ENCODE data around the gene SPRYD3. TPM values are rescaled to one million over a fixed set of nuclear protein-coding genes. Genes with fewer than 3 reads are reported as not detected.
A peak's percentile ranks its signal among the peaks of the same experiment; 100 is the strongest.

The SPRYD3 gene
- total and polyA plus RNA-seq, 2 experiments from 2014 or later = 4.3 to 5.4 TPM

GRCh38 chr12:53044052-53044581 is 35.1 kb downstream of the SPRYD3 start:
- peaks cover 13% of the 10 kb centered on the region for H3K36me3 ChIP-seq (ENCODE audit: insufficient read depth)
- H3K27ac ChIP-seq (ENCODE audit: low read depth) = no peak overlapping the region
- peak overlapping the region; percentile 20; the same call in 1 of the 2 replicates for H3K4me3 ChIP-seq
- no peak overlapping the region for H3K27ac Mint-ChIP-seq
- peaks cover 62% of the 10 kb centered on the region for H3F3A ChIP-seq (replicated peaks; ENCODE audit: low read depth)
- peak overlapping the region; percentile 71 for H3K4me2 ChIP-seq
- peak overlapping the region; percentile 17; the same call in 1 of the 3 replicates for H3K4me3 Mint-ChIP-seq
- no peak for TF ChIP-seq JUNB (IDR thresholded peaks at IDR 0.05; ENCODE audit: unreplicated experiment)
- no peak for TF ChIP-seq REST (IDR thresholded peaks at IDR 0.05; ENCODE audit: unreplicated experiment)
- TF ChIP-seq EZH2phosphoT487 (IDR thresholded peaks at IDR 0.05; ENCODE audit: unreplicated experiment) = no peak
- no peak for TF ChIP-seq ZNF331 (CRISPR knock-in tag; IDR thresholded peaks at IDR 0.05; ENCODE audit: low read depth)
- TF ChIP-seq STAT1 (IDR thresholded peaks at IDR 0.05; ENCODE audit: unreplicated experiment) = no peak
- no peak for TF ChIP-seq POLR2AphosphoS5 (IDR thresholded peaks at IDR 0.05; ENCODE audit: low read depth)
- no peak for TF ChIP-seq EZH2 (IDR thresholded peaks at IDR 0.05; ENCODE audit: low read depth, unreplicated experiment)
- H3K36me3 Mint-ChIP-seq (ENCODE audit: low read depth) = peaks cover 33% of the 10 kb centered on the region
- H4K20me1 ChIP-seq (replicated peaks; ENCODE audit: insufficient read depth) = peaks cover 10% of the 10 kb centered on the region
- H3K4me1 ChIP-seq (ENCODE audit: insufficient read depth) = peaks cover 61% of the 10 kb centered on the region
- H3K4me1 Mint-ChIP-seq = peaks cover 58% of the 10 kb centered on the region
- peaks cover 32% of the 10 kb centered on the region for H3K27me3 ChIP-seq (ENCODE audit: insufficient read depth)
- DNase-seq (ENCODE audit: low spot score) (peak; percentile 57), ATAC-seq (no peak; the same call in 2 of the 3 replicates)
- peaks cover 48% of the 10 kb centered on the region for H3K27me3 Mint-ChIP-seq (ENCODE audit: insufficient read depth, low read depth, poor library complexity)
- no peaks in the 10 kb centered on the region for H3K9me2 ChIP-seq (ENCODE audit: insufficient read depth)
- H2AFZ ChIP-seq = no peak overlapping the region
- no peaks in the 10 kb centered on the region for H3K79me2 ChIP-seq (replicated peaks; ENCODE audit: insufficient read depth)
- H3K9me3 Mint-ChIP-seq = peaks cover 5% of the 10 kb centered on the region; the same call in 2 of the 3 replicates

- peaks cover 62% of the 10 kb centered on the region for H3F3A ChIP-seq (replicated peaks; ENCODE audit: low read depth)
- peak overlapping the region; percentile 74; the same call in 1 of the 2 replicates for H3K27ac ChIP-seq (ENCODE audit: low read depth)
- no peaks in the 10 kb centered on the region for H3K9me2 ChIP-seq (ENCODE audit: insufficient read depth)
- H3K36me3 ChIP-seq (ENCODE audit: insufficient read depth) = peaks cover 24% of the 10 kb centered on the region
- peaks cover 52% of the 10 kb centered on the region for H3K4me1 ChIP-seq (ENCODE audit: insufficient read depth)
- peak; percentile 51 for DNase-seq (ENCODE audit: low spot score)
- no peak overlapping the region for H3K4me3 ChIP-seq
- ATAC-seq = peak; percentile 5
- Mint-ChIP-seq H3K4me3 (no peak overlapping the region; the same call in 2 of the 3 replicates), H3K9me3 (peaks cover 5% of the 10 kb centered on the region; the same call in 2 of the 3 replicates), H3K4me1 (peaks cover 52% of the 10 kb centered on the region), H3K27me3 (ENCODE audit: insufficient read depth, low read depth, poor library complexity) (peaks cover 45% of the 10 kb centered on the region), H3K36me3 (ENCODE audit: low read depth) (peaks cover 46% of the 10 kb centered on the region), H3K27ac (peak overlapping the region; percentile 83)
- H3K27me3 ChIP-seq (ENCODE audit: insufficient read depth) = peaks cover 32% of the 10 kb centered on the region
- no peaks in the 10 kb centered on the region for H3K79me2 ChIP-seq (replicated peaks; ENCODE audit: insufficient read depth)
- H3K4me2 ChIP-seq = no peak overlapping the region
- H4K20me1 ChIP-seq (replicated peaks; ENCODE audit: insufficient read depth) = peaks cover 22% of the 10 kb centered on the region
- H2AFZ ChIP-seq = no peak overlapping the region
- TF ChIP-seq EZH2phosphoT487 (IDR thresholded peaks at IDR 0.05; ENCODE audit: unreplicated experiment) (no peak), POLR2AphosphoS5 (IDR thresholded peaks at IDR 0.05; ENCODE audit: low read depth) (peak; percentile 18), CTCF (conservative IDR thresholded peaks at IDR 0.05; ENCODE audit: low read depth in 2 of 2) (no peak)
Observed at GRCh38 chr12:53042607-53043454, 36.4 kb downstream of the SPRYD3 start.

Data from GM23338 (cell line).